A673 (cell line): ENCODE measurements around the gene DDX41. TPM values are rescaled to one million over a fixed set of nuclear protein-coding genes. Genes with fewer than 3 reads are reported as not detected.

Experiments
- BruUV-seq: library from RNA; stranded (reverse); fragments of 400-500 nt; replicated peaks from 2 replicates; lab custom pipeline; 2021; lab: Mats Ljungman, UMichigan
- CTCF ChIA-PET: fragments of 300-600 bp; sonication (Branson Sonifier 250); formaldehyde crosslinking; loops from one replicate; lab custom pipeline; 2022; ENCODE audit warnings: antibody characterized with exemption; lab: Charles Lee
- POLR2A ChIA-PET: fragments of 300-600 bp; sonication (Branson Sonifier 250); formaldehyde crosslinking; loops from one replicate; lab custom pipeline; 2022; ENCODE audit warnings: antibody characterized with exemption; ENCODE audit not compliant: low non-redundant PET; lab: Charles Lee
- DNase-seq: peaks from one replicate; pipeline ENCODE4 v3.0.0-alpha.2; 2015; ENCODE audit warnings: low spot score
- H3K27ac ChIP-seq: fragments of 200-600 bp; sonication (generic); 2 replicates; pipeline ENCODE4 v1.5.1; 2016; ENCODE audit warnings: mixed run types, low read depth, mild to moderate bottlenecking, mixed read lengths, antibody characterized with exemption, low read length; ENCODE audit not compliant: poor library complexity, severe bottlenecking
- H3K27me3 ChIP-seq: fragments of 200-600 bp; sonication (generic); replicated peaks from 2 replicates; pipeline ENCODE4 v1.6.1; 2017; ENCODE audit warnings: mixed run types, low read depth, mild to moderate bottlenecking, mixed read lengths, antibody characterized with exemption, low read length; ENCODE audit not compliant: insufficient read depth, poor library complexity
- H3K36me3 ChIP-seq: fragments of 200-600 bp; sonication (generic); 2 replicates; pipeline ENCODE4 v1.6.1; 2016; ENCODE audit warnings: mixed run types, mild to moderate bottlenecking, mixed read lengths, antibody characterized with exemption, low read length; ENCODE audit not compliant: insufficient read depth, poor library complexity, severe bottlenecking
- H3K4me1 ChIP-seq: fragments of 200-600 bp; sonication (generic); 2 replicates; pipeline ENCODE4 v1.6.1; 2017; ENCODE audit warnings: mixed run types, mild to moderate bottlenecking, mixed read lengths, antibody characterized with exemption, low read length; ENCODE audit not compliant: insufficient read depth, poor library complexity, severe bottlenecking
- H3K4me3 ChIP-seq: fragments of 200-600 bp; sonication (generic); 2 replicates; pipeline ENCODE4 v1.5.1; 2016; ENCODE audit warnings: low read depth, mixed run types, mild to moderate bottlenecking, mixed read lengths, low read length; ENCODE audit not compliant: poor library complexity, severe bottlenecking
- H3K9me3 ChIP-seq: fragments of 200-600 bp; sonication (generic); 2 replicates; pipeline ENCODE4 v1.6.1; 2016; ENCODE audit warnings: mixed run types, low read depth, mild to moderate bottlenecking, mixed read lengths, antibody characterized with exemption, low read length; ENCODE audit not compliant: poor library complexity, severe bottlenecking
- EZH2 ChIP-seq: fragments of 200-600 bp; sonication (generic); IDR thresholded peaks from 2 replicates; pipeline ENCODE4 v1.6.1; 2017; ENCODE audit warnings: borderline replicate concordance, low read depth, mild to moderate bottlenecking, mixed read lengths, antibody characterized with exemption, low read length; ENCODE audit not compliant: poor library complexity, severe bottlenecking
- intact Hi-C: fragments of 100-400 bp; cut with micrococcal nuclease; formaldehyde crosslinking; loops from one replicate; pipeline ENCODE4 v1.10.0; 2022; ENCODE audit not compliant: unreplicated experiment
- total RNA-seq: library from RNA; stranded (reverse); gene quantifications from 2 replicates; pipeline ENCODE4 v1.2.3, GENCODE V29; 2021
- TF ChIP-seq, protein P1 (sequence below): fragments of 300-800, 200-600 bp; sonication (generic); conservative IDR thresholded peaks from 2 replicates; pipeline ENCODE4 v1.5.1; 2017; ENCODE audit warnings: low read depth, mild to moderate bottlenecking, antibody characterized with exemption, low read length, moderate library complexity, mixed read lengths

The DDX41 gene
- total RNA-seq, 1 experiment from 2014 or later, result 82.3 TPM

DNA sequence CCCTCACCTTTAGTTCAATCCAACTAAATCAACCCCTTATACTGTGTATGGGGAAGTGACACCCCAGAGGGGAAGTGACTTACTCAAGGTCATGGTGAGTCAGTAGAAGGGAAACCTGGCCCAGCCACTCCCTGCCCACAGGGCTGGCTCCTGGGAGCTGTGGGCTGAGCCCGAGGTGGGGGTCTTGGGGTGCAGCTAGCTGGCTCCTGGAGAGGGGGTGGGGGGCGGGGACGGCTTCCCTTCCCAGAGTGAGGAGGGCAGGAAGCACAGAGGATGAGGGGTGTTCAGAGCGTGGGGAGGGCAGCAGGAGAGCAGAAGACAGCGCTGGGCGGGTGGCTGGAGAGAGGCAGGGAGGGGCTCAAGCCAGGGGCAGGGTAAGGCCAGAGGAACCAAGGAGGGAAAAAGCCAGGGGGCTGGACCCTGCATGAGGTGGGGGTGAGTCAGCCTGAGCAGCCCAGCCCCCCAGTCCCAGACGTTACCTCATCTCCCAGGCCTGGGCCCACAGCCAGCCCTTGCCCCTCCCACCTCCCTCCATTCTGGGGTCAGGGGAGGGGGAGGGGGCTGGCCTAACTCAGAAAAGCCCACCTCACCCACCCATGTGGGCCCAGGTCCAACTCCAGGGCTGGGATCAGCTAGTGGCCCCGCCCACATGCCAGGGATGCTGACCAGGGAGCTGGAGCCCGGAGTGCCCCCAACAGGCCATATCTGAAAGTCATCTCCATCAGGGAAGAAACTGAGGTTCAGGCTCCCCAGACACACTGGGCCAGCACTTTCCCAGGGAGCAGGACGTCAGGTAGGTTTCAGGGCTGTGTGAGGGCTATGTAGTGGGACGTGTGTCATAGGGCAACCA, 22.2 kb downstream of the DDX41 start:
- Histone ChIP-seq H3K27ac (peak overlapping the region; percentile 93), H3K36me3 (peaks cover 4% of the 10 kb centered on the region), H3K4me3 (no peak overlapping the region), H3K27me3 (no peaks in the 10 kb centered on the region), H3K9me3 (no peaks in the 10 kb centered on the region), H3K4me1 (peaks cover 59% of the 10 kb centered on the region)
- intact Hi-C loops, result no loop called here
- DNase-seq, result peak; percentile 44
- POLR2A ChIA-PET, result no interaction called here
- CTCF ChIA-PET, result no interaction called here
- BruUV-seq, result no TSS peak
- TF ChIP-seq, protein P1, sequence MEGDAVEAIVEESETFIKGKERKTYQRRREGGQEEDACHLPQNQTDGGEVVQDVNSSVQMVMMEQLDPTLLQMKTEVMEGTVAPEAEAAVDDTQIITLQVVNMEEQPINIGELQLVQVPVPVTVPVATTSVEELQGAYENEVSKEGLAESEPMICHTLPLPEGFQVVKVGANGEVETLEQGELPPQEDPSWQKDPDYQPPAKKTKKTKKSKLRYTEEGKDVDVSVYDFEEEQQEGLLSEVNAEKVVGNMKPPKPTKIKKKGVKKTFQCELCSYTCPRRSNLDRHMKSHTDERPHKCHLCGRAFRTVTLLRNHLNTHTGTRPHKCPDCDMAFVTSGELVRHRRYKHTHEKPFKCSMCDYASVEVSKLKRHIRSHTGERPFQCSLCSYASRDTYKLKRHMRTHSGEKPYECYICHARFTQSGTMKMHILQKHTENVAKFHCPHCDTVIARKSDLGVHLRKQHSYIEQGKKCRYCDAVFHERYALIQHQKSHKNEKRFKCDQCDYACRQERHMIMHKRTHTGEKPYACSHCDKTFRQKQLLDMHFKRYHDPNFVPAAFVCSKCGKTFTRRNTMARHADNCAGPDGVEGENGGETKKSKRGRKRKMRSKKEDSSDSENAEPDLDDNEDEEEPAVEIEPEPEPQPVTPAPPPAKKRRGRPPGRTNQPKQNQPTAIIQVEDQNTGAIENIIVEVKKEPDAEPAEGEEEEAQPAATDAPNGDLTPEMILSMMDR, result peak; percentile 27
- no peak for TF ChIP-seq EZH2

DNA sequence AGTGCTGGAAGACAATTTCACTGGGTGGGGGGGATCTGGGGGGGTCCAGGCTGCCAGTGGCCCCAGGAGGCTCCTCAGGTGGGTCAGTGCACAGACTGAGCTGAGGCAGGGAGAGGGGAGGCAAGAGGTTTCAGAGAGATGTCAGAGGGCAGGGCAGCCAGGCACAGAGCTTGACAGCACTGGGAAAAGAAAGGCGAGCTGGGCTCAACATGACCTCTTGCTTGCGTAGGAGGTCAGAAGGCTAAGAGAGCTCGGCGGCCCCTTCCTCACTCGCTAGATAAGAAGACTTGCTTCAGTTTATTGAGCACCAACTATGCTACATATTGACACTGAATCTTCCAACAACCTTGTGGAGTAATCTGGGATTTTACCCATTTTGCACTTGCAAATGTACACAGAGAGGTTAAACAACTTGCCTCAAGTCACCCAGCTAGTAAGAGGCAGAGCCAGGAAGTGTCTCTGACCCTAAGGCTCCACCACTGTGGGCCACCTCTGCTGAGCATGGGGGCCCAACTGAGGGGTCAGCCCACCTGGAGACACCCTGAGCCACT, 22.9 kb downstream of the DDX41 start:
- no peaks in the 10 kb centered on the region for H3K9me3 ChIP-seq
- intact Hi-C loops, result no loop called here
- H3K36me3 ChIP-seq, result peaks cover 6% of the 10 kb centered on the region
- DNase-seq, result no peak
- BruUV-seq, result no TSS peak
- H3K27ac ChIP-seq, result peak overlapping the region; percentile 50
- no peaks in the 10 kb centered on the region for H3K27me3 ChIP-seq
- no peak overlapping the region for H3K4me3 ChIP-seq
- peaks cover 60% of the 10 kb centered on the region for H3K4me1 ChIP-seq
- ChIA-PET POLR2A (no interaction called here), CTCF (no interaction called here)
- TF ChIP-seq, protein P1, result no peak
- no peak for TF ChIP-seq EZH2

DNA sequence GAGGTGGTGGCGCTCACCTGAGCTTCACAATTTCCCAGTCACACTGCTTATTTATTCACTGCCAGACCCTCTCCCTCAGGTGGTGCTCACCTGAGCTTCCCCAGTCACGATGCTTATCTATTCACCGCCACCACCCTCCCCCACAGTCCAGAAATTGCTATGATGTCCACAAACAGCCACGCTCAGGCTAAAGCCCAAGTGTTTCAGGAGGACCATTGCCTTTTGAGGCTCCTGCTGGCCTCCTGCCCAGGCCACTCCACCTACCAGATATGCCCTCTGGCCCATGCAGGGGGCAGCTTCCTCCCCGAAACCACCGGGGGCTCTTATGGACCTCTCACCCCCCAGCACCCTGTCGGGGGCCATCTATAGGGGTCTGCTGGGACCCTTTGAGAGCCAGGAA, 23.9 kb downstream of the DDX41 start:
- ChIA-PET CTCF (interaction anchor here (0.8 kb wide), 1 partner anchor 38 kb away, joined by 3 read pairs; no protein-coding TSS in a partner anchor), POLR2A (interaction anchor here (0.6 kb wide), 1 partner anchor 12 kb away, joined by 3 read pairs; no protein-coding TSS in a partner anchor)
- intact Hi-C loops, result no loop called here
- H3K9me3 ChIP-seq, result no peaks in the 10 kb centered on the region
- H3K4me1 ChIP-seq, result peaks cover 54% of the 10 kb centered on the region
- TF ChIP-seq, protein P1, result no peak
- no peak for TF ChIP-seq EZH2
- H3K36me3 ChIP-seq, result peaks cover 12% of the 10 kb centered on the region
- H3K4me3 ChIP-seq, result no peak overlapping the region
- H3K27ac ChIP-seq, result peak overlapping the region; percentile 42
- H3K27me3 ChIP-seq, result no peaks in the 10 kb centered on the region
- no peak for DNase-seq
- no TSS peak for BruUV-seq
